Suprapubic skin (tissue), 3 donors: Measurements from ENCODE around the gene TBC1D1.

Experiments
- CTCF ChIP-seq, 2 donors: fragments of 200-600 bp in 1 of 2; fragments of 450-650 bp in 1 of 2; sonication (generic) in 1 of 2; IDR thresholded peaks; one replicate each; pipeline ENCODE4 v1.5.1; 2016 to 2019; ENCODE audit warnings: antibody characterized with exemption in 2 of 2, mild to moderate bottlenecking in 1 of 2, moderate library complexity in 1 of 2
- EP300 ChIP-seq: sonication (generic); formaldehyde crosslinking; IDR thresholded peaks from one replicate; pipeline ENCODE4 v1.6.1; 2017; ENCODE audit warnings: antibody characterized with exemption
- POLR2A ChIP-seq, 2 donors: fragments of 450-650 bp; IDR thresholded peaks; one replicate each; pipeline ENCODE4 v1.6.1; 2017; ENCODE audit warnings: antibody characterized with exemption in 2 of 2, mild to moderate bottlenecking in 2 of 2, moderate library complexity in 2 of 2

DNA sequence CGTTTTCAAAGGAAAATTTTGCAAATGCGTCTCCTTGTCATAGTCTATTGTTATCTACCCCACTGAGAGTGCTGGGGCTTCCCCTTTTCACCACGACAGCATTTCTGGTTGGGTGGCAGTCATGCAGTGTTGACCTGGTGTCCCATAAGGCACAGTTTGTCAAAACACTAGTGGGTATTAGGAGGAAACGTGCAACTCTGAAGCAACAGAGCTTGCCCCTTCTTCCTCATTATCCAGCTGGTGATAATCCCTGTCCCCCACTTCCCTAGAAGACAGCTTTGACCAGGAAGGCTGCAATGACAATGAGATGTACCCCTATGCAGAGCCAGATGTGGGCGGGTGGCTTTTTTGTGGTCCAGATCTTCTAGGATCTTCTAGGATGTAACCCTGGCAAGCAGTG, 1.8 kb downstream of the TBC1D1 start:
- TF ChIP-seq CTCF (IDR thresholded peaks at IDR 0.05) (no peak), POLR2A (IDR thresholded peaks at IDR 0.05) (no peak), EP300 (no peak)
